ENCODE data around the gene CHRNB4. TPM values are rescaled to one million over a fixed set of nuclear protein-coding genes. Genes with fewer than 3 reads are reported as not detected.

Gene CHRNB4
- total RNA-seq, 4 donors from 2014 or later, result 0.10 to 1.1 TPM; not detected in 2

GRCh38 chr15:78676424-78677110 lies 35.6 kb upstream of the CHRNB4 start:
- Histone ChIP-seq H3K4me3 (no peak overlapping the region), H3K36me3 (no peaks in the 10 kb centered on the region), H3K27me3 (no peaks in the 10 kb centered on the region), H3K27ac (no peak overlapping the region), H3K4me1 (peaks cover 0 to 20% (median 0%) of the 10 kb centered on the region in 3 donors), H3K9me3 (no peaks in the 10 kb centered on the region)
- TF ChIP-seq EP300 (IDR thresholded peaks at IDR 0.05) (no peak), CTCF (IDR thresholded peaks at IDR 0.05) (no peak)
- WGBS, 2 donors (ENCODE audit: low coverage in 1 of 2), result 80 to 84% methylated on average over 3 to 10 of the region's 12 CpGs
- ATAC-seq, result no peak

GRCh38 chr15:78675617-78676360 lies 34.8 kb upstream of the CHRNB4 start:
- TF ChIP-seq EP300 (IDR thresholded peaks at IDR 0.05) (no peak), POLR2A (IDR thresholded peaks at IDR 0.05) (no peak), POLR2AphosphoS5 (IDR thresholded peaks at IDR 0.05) (no peak), CTCF (IDR thresholded peaks at IDR 0.05) (no peak)
- Histone ChIP-seq H3K36me3 (no peaks in the 10 kb centered on the region), H3K4me3 (no peak overlapping the region), H3K27me3 (no peaks in the 10 kb centered on the region), H3K4me1 (peaks cover 0 to 20% (median 0%) of the 10 kb centered on the region in 3 donors), H3K27ac (no peak overlapping the region), H3K9me3 (no peaks in the 10 kb centered on the region)
- WGBS, 2 donors (ENCODE audit: low coverage in 1 of 2), result 95% methylated on average over 3 to 8 of the region's 11 CpGs
- no peak for ATAC-seq

GRCh38 chr15:78675206-78675605 lies 34.2 kb upstream of the CHRNB4 start:
- Histone ChIP-seq H3K4me3 (no peak overlapping the region), H3K9me3 (no peaks in the 10 kb centered on the region), H3K36me3 (no peaks in the 10 kb centered on the region), H3K27ac (no peak overlapping the region), H3K4me1 (peaks cover 0 to 20% (median 0%) of the 10 kb centered on the region in 3 donors), H3K27me3 (no peaks in the 10 kb centered on the region)
- no CpG with 5 or more reads among the region's 4 CpGs for WGBS, 2 donors (ENCODE audit: low coverage in 1 of 2)
- ATAC-seq, result no peak
- no peak for TF ChIP-seq POLR2A (IDR thresholded peaks at IDR 0.05)
- TF ChIP-seq EP300 (IDR thresholded peaks at IDR 0.05), result no peak
- TF ChIP-seq POLR2AphosphoS5 (IDR thresholded peaks at IDR 0.05), result no peak
- no peak for TF ChIP-seq CTCF (IDR thresholded peaks at IDR 0.05)

GRCh38 chr15:78673917-78674444 lies 33.0 kb upstream of the CHRNB4 start:
- peaks cover 0 to 20% (median 0%) of the 10 kb centered on the region in 3 donors for H3K4me1 ChIP-seq
- no peak for ATAC-seq
- H3K4me3 ChIP-seq, result no peak overlapping the region
- no peaks in the 10 kb centered on the region for H3K27me3 ChIP-seq
- H3K36me3 ChIP-seq, result no peaks in the 10 kb centered on the region
- no peak overlapping the region for H3K27ac ChIP-seq
- 100% methylated on average over 1 of the region's 3 CpGs; no CpG with 5 or more reads in 1 of the 2 donors for WGBS, 2 donors (ENCODE audit: low coverage in 1 of 2)
- H3K9me3 ChIP-seq, result no peaks in the 10 kb centered on the region
- TF ChIP-seq POLR2A (IDR thresholded peaks at IDR 0.05), result no peak
- no peak for TF ChIP-seq POLR2AphosphoS5 (IDR thresholded peaks at IDR 0.05)
- TF ChIP-seq EP300 (IDR thresholded peaks at IDR 0.05), result no peak
- no peak for TF ChIP-seq CTCF (IDR thresholded peaks at IDR 0.05)

Data from gastroesophageal sphincter (tissue), 4 donors.